ENCODE measurements around the gene GSTM4.
"Not testable (repeated sequence)": the region's sequence is repeated elsewhere in the genome, so short reads cannot be mapped to it uniquely, and the experiment has no call there.

GSTM4 gene

DNA sequence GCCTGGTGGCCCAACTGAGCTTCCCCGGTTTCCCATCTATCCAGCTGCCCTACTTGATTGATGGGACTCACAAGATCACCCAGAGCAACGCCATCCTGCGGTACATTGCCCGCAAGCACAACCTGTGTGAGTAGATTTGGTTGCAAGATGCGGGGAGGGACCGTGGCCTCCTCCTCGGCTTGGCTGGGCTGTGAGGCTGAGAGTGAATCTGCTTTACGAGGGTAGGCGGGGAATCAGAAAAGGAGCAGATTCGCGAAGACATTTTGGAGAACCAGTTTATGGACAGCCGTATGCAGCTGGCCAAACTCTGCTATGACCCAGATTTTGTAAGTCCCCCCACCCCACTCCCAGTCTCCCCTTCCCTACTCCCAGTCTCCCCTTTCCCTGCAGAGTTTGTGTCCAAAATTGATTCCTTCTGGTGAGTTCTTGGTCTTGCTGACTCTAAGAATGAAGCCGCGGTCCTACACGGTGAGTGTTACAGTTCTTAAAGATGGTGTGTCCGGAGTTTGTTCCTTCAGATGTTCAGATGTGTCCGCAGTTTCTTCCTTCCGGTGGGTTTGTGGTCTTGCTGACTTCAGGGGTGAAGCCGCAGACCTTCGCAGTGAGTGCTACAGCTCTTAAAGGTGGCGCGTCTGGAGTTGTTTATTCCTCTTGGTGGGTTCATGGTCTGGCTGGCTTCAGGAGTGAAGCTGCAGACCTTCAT, 13.5 kb downstream of the GSTM4 start:
- no peak for DNase-seq

DNA sequence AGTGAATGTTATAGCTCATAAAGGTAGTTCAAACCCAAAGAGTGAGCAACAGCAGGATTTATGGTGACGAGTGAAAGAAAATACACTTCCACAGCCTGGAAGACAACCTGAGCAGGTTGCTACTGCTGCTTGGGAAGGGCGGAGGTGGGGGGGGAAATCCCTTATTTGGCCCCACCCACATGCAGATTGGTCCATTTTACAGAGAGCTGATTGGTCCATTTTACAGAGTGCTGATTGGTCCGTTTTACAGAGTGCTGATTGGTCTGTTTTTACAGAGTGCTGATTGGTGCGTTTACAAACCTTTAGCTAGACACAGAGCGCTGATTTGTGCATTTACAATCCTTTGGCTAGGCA, 14.0 kb downstream of the GSTM4 start:
- not testable (repeated sequence) for DNase-seq

GRCh38 chr1:109671067-109671466, 15.2 kb downstream of the GSTM4 start:
- DNase-seq, result no peak

DNA sequence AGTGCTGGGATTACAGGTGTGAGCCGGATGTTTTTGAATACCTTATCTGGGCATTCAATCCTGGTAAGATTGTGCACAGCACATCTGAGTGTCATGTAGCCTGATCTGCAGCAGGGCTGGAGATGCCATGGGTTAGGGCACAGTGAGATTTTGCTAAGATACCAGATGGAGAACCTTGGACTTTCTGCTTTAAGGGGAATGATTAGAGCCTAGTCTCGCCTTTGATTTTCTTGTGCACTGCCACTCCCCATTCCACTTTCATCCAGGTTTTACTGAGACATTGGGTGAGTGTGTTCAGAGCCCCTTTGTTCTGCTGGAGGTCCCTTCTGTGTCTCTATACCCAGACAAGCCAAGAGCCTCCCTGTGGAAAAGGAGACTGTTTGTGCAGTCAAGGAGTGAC, 18.0 kb downstream of the GSTM4 start:
- not testable (repeated sequence) for DNase-seq

DNA sequence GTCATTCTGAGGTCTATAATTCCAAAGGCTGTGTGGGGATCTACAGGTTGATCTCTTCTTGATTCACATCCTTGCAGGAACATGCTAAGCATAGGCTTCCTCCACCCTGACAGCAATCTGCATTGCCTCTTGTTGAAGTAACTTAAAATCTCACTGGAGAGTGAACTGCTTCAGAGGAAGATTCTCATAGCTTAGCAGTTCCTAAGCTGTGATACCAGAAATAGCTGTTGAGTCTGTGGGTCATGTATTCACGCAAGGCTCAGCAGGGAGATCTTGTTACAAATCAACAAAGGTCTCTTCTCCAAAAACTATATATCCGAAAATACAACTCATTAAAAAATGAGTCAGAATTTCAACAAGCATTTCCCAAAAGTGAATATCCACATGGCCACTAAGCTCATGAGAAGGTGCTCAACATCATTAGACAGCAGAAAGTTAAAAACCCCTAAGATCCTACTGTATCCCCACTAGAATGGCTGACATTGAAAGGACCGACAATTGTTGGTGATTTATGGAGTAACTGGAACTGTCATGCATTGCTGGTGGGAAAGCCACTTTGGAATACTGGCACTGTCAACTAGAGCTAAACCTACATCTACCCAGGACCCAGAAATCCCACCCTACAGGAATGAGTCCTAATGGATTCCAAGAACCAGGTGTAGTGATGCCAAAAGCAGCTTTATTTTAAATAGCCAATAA, 20.9 kb downstream of the GSTM4 start:
- DNase-seq, result not testable (repeated sequence)

DNA sequence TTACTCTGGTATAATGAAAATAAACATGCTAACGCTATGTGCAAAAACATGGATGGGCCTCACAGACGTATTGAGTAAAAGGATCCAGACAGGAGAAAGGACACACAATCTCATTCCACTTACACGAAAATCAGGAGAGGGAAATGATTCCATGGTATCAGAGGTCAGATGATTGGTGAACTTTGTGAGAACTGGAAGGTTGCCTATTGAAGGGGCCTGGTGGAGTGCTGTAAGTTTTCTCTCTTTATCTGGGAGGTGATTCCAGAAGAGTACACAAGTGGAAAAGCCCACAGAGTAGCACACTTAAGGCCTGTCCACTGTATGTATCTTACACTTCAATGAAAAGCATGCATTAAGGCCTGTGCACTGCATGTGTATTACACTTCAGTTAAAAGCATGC, 21.6 kb downstream of the GSTM4 start:
- DNase-seq, result no peak

GRCh38 chr1:109678637-109679036, 22.7 kb downstream of the GSTM4 start:
- DNase-seq, result not testable (repeated sequence)

GRCh38 chr1:109684777-109685176, 28.9 kb downstream of the GSTM4 start:
- not testable (repeated sequence) for DNase-seq

DNA sequence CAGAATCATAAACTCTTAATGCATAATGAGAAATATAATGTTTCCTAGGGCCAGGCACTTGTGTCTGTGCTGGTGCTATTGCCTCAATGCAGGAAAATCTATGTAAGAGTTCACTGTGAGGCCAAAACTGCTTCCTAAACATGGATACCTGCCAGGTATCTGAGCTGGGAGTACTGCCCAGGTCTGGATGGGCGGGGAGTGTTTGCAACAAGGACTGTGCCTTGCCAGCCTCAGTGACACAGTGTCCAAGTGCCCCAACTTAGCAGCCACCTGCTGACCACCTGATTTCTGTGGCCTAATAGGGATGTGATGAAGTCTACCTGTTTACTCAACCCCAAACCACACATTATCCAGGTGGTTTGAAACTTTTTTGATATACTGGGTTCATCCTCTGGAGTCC, 29.5 kb downstream of the GSTM4 start:
- not testable (repeated sequence) for DNase-seq

- DNase-seq, result not testable (repeated sequence)
Observed at GRCh38 chr1:109685890-109686289, 30.0 kb downstream of the GSTM4 start.

GRCh38 chr1:109687109-109687508, 31.2 kb downstream of the GSTM4 start:
- not testable (repeated sequence) for DNase-seq

GRCh38 chr1:109687641-109688499, 32.0 kb downstream of the GSTM4 start, which contains the start of gene GSTM1:
Gene GSTM1 (plus strand): TSS chr1:109687817. CDS start chr1:109687874, 57 bp downstream.
- no peak for DNase-seq

DNA sequence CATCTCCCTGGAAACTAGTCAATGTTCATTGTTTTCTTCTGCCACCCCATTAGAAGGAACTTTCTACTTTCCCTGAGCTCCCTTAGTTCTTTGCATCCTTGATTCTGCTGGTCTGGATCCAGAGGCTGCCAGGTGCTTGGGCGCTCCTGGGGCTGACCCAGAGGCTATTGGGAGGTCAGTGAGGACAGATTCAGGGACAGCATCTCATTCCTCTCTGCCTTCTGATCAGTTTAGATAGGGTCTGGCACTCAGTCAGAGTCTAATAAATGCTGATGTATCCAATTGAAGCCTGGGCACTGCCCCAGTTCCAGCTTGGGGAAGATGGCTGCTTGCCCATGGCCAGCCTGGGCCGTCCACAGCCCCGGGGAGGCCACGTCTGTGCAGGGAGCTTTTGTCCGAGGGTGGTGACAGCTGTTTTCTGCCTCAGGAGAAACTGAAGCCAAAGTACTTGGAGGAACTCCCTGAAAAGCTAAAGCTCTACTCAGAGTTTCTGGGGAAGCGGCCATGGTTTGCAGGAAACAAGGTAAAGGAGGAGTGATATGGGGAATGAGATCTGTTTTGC, 34.0 kb downstream of the GSTM4 start:
- no peak for DNase-seq

DNA sequence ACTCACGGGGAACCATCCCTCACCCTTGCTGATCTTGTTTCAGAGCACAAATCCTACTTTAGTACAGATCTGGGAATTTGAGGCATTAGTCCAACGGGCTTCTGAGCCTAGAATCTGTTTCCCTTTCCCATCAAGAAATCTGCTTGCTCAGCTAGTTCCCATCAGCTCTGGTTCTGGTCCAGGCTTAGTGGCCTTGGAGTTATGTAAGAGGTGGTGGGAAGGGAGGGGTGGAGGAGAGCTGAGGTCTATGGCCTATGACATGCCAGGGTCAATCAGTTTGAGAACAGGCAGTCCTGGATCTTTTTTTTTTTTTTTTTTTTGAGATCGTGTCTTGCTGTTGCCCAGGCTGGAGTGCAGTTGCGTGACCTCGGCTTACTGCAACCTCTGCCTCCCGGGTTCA, 35.9 kb downstream of the GSTM4 start:
- no peak for DNase-seq

- DNase-seq, result not testable (repeated sequence)
Observed at GRCh38 chr1:109694400-109694799, 38.5 kb downstream of the GSTM4 start.

DNA sequence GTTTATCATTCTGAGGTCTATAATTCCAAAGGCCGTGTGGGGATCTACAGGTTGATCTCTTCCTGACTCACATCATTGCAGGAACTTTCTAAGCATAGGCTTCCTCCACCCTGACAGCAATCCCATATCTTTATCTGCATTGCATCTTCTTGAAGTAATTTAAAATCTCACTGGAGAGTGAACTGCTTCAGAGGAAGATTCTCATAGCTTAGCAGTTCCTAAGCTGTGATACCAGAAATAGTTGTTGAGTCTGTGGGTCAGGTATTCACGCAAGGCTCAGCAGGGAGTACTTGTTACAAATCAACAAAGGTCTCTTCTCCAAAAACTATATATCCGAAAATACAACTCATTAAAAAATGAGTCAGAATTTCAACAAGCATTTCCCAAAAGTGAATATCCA, 39.2 kb downstream of the GSTM4 start:
- DNase-seq, result not testable (repeated sequence)

- DNase-seq, result no peak
Observed at GRCh38 chr1:109697066-109697465, 41.2 kb downstream of the GSTM4 start.

DNA sequence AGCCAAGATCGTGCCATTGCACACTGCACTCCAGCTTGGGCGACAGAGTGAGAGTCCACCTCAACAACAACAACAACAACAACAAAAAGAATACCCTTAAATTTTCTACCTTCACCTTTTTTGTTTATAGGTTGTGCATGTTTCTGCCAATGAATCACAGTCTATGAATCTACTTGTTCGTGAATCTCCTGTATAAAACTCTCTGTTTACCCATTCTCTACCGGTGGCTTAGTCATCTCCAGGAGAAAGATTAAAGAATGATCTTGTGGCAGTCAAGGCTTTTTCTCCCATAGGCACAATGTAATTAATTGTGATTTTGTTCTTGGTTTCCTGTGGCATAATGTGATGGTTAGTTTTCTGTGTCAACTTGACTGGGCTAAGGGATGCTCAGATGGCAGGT, 42.0 kb downstream of the GSTM4 start:
- not testable (repeated sequence) for DNase-seq

GRCh38 chr1:109702940-109703339, 47.0 kb downstream of the GSTM4 start:
- DNase-seq, result not testable (repeated sequence)

- DNase-seq, result no peak
Observed at GRCh38 chr1:109704173-109704572, 48.3 kb downstream of the GSTM4 start.

DNA sequence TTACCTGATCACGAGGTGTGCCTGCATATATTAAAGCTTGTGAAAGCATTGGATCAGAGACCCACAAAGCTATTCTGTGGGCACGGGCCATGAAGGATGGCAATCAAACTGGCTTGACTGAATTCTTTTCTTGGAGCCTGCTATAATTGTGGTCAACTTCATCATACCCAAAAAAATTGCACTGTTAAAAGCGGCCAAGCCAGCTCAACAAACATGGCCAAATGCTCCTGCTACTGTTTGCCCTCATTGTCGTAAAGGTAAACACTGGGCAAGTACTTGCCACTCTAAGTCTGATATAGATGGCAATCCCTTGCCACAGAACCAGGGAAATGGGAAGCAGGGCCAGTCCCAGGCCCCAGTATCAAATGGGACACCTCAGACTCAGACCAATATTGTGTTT, 49.5 kb downstream of the GSTM4 start:
- DNase-seq, result no peak

GRCh38 chr1:109708949-109709348, 53.0 kb downstream of the GSTM4 start:
- not testable (repeated sequence) for DNase-seq

DNA sequence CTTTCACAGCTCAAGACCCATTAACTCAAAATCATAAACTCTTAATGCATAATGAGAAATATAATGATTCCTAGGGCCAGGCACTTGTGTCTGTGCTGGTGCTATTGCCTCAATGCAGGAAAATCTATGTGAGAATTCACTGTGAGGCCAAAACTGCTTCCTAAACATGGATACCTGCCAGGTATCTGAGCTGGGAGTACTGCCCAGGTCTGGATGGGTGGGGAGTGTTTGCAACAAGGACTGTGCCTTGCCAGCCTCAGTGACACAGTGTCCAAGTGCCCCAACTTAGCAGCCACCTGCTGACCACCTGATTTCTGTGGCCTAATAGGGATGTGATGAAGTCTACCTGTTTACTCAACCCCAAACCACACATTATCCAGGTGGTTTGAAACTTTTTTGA, 53.9 kb downstream of the GSTM4 start:
- not testable (repeated sequence) for DNase-seq
